ENCODE results near the gene HOXA9. TPM values are rescaled to one million over a fixed set of nuclear protein-coding genes. Genes with fewer than 3 reads are reported as not detected.
A peak's percentile ranks its signal among the peaks of the same experiment; 100 is the strongest.

The HOXA9 gene
- not detected for total RNA-seq
- polyA plus RNA-seq: not detected
- long read RNA-seq, donor 1: 0 reads
- long read RNA-seq, donor 2: 0 reads
- long read RNA-seq, donor 3: 0 reads
- long read RNA-seq, donor 4: 0 reads

- peak in 2 of 3 donors; percentile 60 to 70 for DNase-seq
- H3K9me3 ChIP-seq (ENCODE audit: control insufficient read depth, low read length): no peaks in the 10 kb centered on the region
- H3K27ac ChIP-seq (ENCODE audit: low read length): no peak within 1 kb of the TSS
- no peak within 1 kb of the TSS for H3K4me3 ChIP-seq (ENCODE audit: low read length)
- H3K4me1 ChIP-seq (ENCODE audit: control insufficient read depth, insufficient read depth, low read length): no peaks in the 10 kb centered on the region
- no peak for ATAC-seq
- intact Hi-C loops (cut with DNase I): loop anchor here in 2 of 4 donors (10.0 kb wide), 2 partner anchors 801 to 1281 kb away; no protein-coding TSS in a partner anchor
- 6% methylated on average over 82 of the region's 82 CpGs for WGBS
- no peaks in the 10 kb centered on the region for H3K27me3 ChIP-seq (ENCODE audit: control insufficient read depth, insufficient read depth)
These were observed at the start of gene HOXA9 for GRCh38 chr7:27165089-27165995. TSS of gene HOXA9 (minus strand) at chr7:27165537. CDS start at chr7:27165457, 80 bp downstream.

GRCh38 chr7:27214239-27214950 lies 49.1 kb upstream of the HOXA9 start:
- DNase-seq (no peak), ATAC-seq (no peak)
- Histone ChIP-seq H3K9me3 (ENCODE audit: control insufficient read depth, low read length) (no peaks in the 10 kb centered on the region), H3K4me3 (ENCODE audit: low read length) (no peak overlapping the region), H3K27ac (ENCODE audit: low read length) (no peak overlapping the region), H3K4me1 (ENCODE audit: control insufficient read depth, insufficient read depth, low read length) (no peaks in the 10 kb centered on the region), H3K27me3 (ENCODE audit: control insufficient read depth, insufficient read depth) (peaks cover 6% of the 10 kb centered on the region)
- 61% methylated on average over 8 of the region's 8 CpGs for WGBS
- intact Hi-C loops (cut with DNase I): loop anchor here in 3 of 4 donors (10.0 kb wide), 2 partner anchors 360 to 570 kb away; no protein-coding TSS in a partner anchor

- H3K4me3 ChIP-seq (ENCODE audit: low read length): peak overlapping the region; percentile 6
- DNase-seq (no peak), ATAC-seq (peak in 1 of 2 donors; percentile 32)
- H3K4me1 ChIP-seq (ENCODE audit: control insufficient read depth, insufficient read depth, low read length): no peaks in the 10 kb centered on the region
- H3K9me3 ChIP-seq (ENCODE audit: control insufficient read depth, low read length): no peaks in the 10 kb centered on the region
- H3K27ac ChIP-seq (ENCODE audit: low read length): no peak overlapping the region
- intact Hi-C loops (cut with DNase I): loop anchor here in 3 of 4 donors (10.0 kb wide), 2 partner anchors 361 to 571 kb away; no protein-coding TSS in a partner anchor
- WGBS: 36% methylated on average over 50 of the region's 50 CpGs
- peaks cover 6% of the 10 kb centered on the region for H3K27me3 ChIP-seq (ENCODE audit: control insufficient read depth, insufficient read depth)
These were observed 48.3 kb upstream of the HOXA9 start for GRCh38 chr7:27213433-27214238.

GRCh38 chr7:27212497-27213432 lies 47.4 kb upstream of the HOXA9 start:
- no peak for DNase-seq
- intact Hi-C loops (cut with DNase I): loop anchor here in 3 of 4 donors (10.0 kb wide), 2 partner anchors 362 to 572 kb away; no protein-coding TSS in a partner anchor
- ATAC-seq: peak in 1 of 2 donors; percentile 48
- H3K4me1 ChIP-seq (ENCODE audit: control insufficient read depth, insufficient read depth, low read length): no peaks in the 10 kb centered on the region
- no peak overlapping the region for H3K27ac ChIP-seq (ENCODE audit: low read length)
- H3K9me3 ChIP-seq (ENCODE audit: control insufficient read depth, low read length): no peaks in the 10 kb centered on the region
- WGBS: 8% methylated on average over 52 of the region's 52 CpGs
- peak overlapping the region; percentile 6 for H3K4me3 ChIP-seq (ENCODE audit: low read length)
- peaks cover 6% of the 10 kb centered on the region for H3K27me3 ChIP-seq (ENCODE audit: control insufficient read depth, insufficient read depth)

GRCh38 chr7:27211764-27212204 lies 46.4 kb upstream of the HOXA9 start:
- intact Hi-C loops (cut with DNase I): loop anchor here in 3 of 4 donors (10.0 kb wide), 2 partner anchors 363 to 573 kb away; no protein-coding TSS in a partner anchor
- Histone ChIP-seq H3K9me3 (ENCODE audit: control insufficient read depth, low read length) (no peaks in the 10 kb centered on the region), H3K27ac (ENCODE audit: low read length) (no peak overlapping the region), H3K27me3 (ENCODE audit: control insufficient read depth, insufficient read depth) (peaks cover 6% of the 10 kb centered on the region), H3K4me3 (ENCODE audit: low read length) (no peak overlapping the region), H3K4me1 (ENCODE audit: control insufficient read depth, insufficient read depth, low read length) (no peaks in the 10 kb centered on the region)
- DNase-seq: no peak
- whole genome bisulfite sequencing: 35% methylated on average over 3 of the region's 3 CpGs
- ATAC-seq: no peak

- no peaks in the 10 kb centered on the region for H3K9me3 ChIP-seq (ENCODE audit: control insufficient read depth, low read length)
- WGBS: 84% methylated on average over 1 of the region's 1 CpG
- H3K4me3 ChIP-seq (ENCODE audit: low read length): no peak overlapping the region
- ATAC-seq (no peak), DNase-seq (no peak)
- peaks cover 5% of the 10 kb centered on the region for H3K27me3 ChIP-seq (ENCODE audit: control insufficient read depth, insufficient read depth)
- no peaks in the 10 kb centered on the region for H3K4me1 ChIP-seq (ENCODE audit: control insufficient read depth, insufficient read depth, low read length)
- intact Hi-C loops (cut with DNase I): loop anchor here in 3 of 4 donors (10.0 kb wide), 2 partner anchors 364 to 574 kb away; no protein-coding TSS in a partner anchor
- no peak overlapping the region for H3K27ac ChIP-seq (ENCODE audit: low read length)
These were observed 45.7 kb upstream of the HOXA9 start for GRCh38 chr7:27211084-27211446.

- Histone ChIP-seq H3K9me3 (ENCODE audit: control insufficient read depth, low read length) (no peaks in the 10 kb centered on the region), H3K4me3 (ENCODE audit: low read length) (peak overlapping the region; percentile 27), H3K4me1 (ENCODE audit: control insufficient read depth, insufficient read depth, low read length) (no peaks in the 10 kb centered on the region), H3K27ac (ENCODE audit: low read length) (no peak overlapping the region), H3K27me3 (ENCODE audit: control insufficient read depth, insufficient read depth) (peaks cover 3% of the 10 kb centered on the region)
- DNase-seq: peak in 2 of 3 donors; percentile 52 to 75
- intact Hi-C loops (cut with DNase I): loop anchor here in 3 of 4 donors (10.0 kb wide), 2 partner anchors 364 to 574 kb away; no protein-coding TSS in a partner anchor
- WGBS: 12% methylated on average over 32 of the region's 32 CpGs
- ATAC-seq: peak; percentile 67 to 68
These were observed 45.2 kb upstream of the HOXA9 start for GRCh38 chr7:27210441-27211083.

GRCh38 chr7:27209933-27210440 lies 44.6 kb upstream of the HOXA9 start:
- H3K4me3 ChIP-seq (ENCODE audit: low read length): no peak overlapping the region
- H3K27me3 ChIP-seq (ENCODE audit: control insufficient read depth, insufficient read depth): peaks cover 3% of the 10 kb centered on the region
- no peak for ATAC-seq

GRCh38 chr7:27208998-27209397 lies 43.7 kb upstream of the HOXA9 start:
- Histone ChIP-seq H3K9me3 (ENCODE audit: control insufficient read depth, low read length) (no peaks in the 10 kb centered on the region), H3K4me1 (ENCODE audit: control insufficient read depth, insufficient read depth, low read length) (peaks cover 2% of the 10 kb centered on the region), H3K27ac (ENCODE audit: low read length) (no peak overlapping the region), H3K27me3 (ENCODE audit: control insufficient read depth, insufficient read depth) (peaks cover 3% of the 10 kb centered on the region), H3K4me3 (ENCODE audit: low read length) (no peak overlapping the region)
- DNase-seq (no peak), ATAC-seq (no peak)
- intact Hi-C loops (cut with DNase I): loop anchor here in 2 of 4 donors (10.0 kb wide), 2 partner anchors 716 to 806 kb away; no protein-coding TSS in a partner anchor
- 81% methylated on average over 4 of the region's 4 CpGs for WGBS

More at GRCh38 chr7:27209933-27210440, 44.6 kb upstream of the HOXA9 start:
- 40% methylated on average over 11 of the region's 11 CpGs for WGBS
- Histone ChIP-seq H3K9me3 (ENCODE audit: control insufficient read depth, low read length) (no peaks in the 10 kb centered on the region), H3K4me1 (ENCODE audit: control insufficient read depth, insufficient read depth, low read length) (peaks cover 2% of the 10 kb centered on the region), H3K27ac (ENCODE audit: low read length) (no peak overlapping the region)
- intact Hi-C loops (cut with DNase I): loop anchor here in 3 of 4 donors (10.0 kb wide), 4 partner anchors 365 to 805 kb away; no protein-coding TSS in a partner anchor
- DNase-seq: no peak

Data from right cardiac atrium (tissue), 5 donors.